Measurements from ENCODE around the gene LRRC25.
A peak's percentile ranks its signal among the peaks of the same experiment; 100 is the strongest.

LRRC25 gene

GRCh38 chr19:18430417-18431144 is 33.2 kb upstream of the LRRC25 start:
- H3K4ac ChIP-seq (ENCODE audit: low read depth in 1 of 2, low read length in 2 of 2): no peak overlapping the region
- 90% methylated on average over 21 of the region's 21 CpGs for WGBS

GRCh38 chr19:18429717-18430416 is 32.4 kb upstream of the LRRC25 start:
- Histone ChIP-seq H3K9me3 (ENCODE audit: control insufficient read depth, low read length) (no peaks in the 10 kb centered on the region), H3K23ac (ENCODE audit: low read length in 2 of 2) (peak overlapping the region in 1 of 2 experiments; percentile 77), H2BK120ac (ENCODE audit: low read depth, low read length) (peak overlapping the region; percentile 91), H4K91ac (ENCODE audit: low read length) (peak overlapping the region; percentile 93), H3K9ac (ENCODE audit: low read length) (no peak overlapping the region), H3K36me3 (ENCODE audit: control insufficient read depth in 1 of 2, insufficient read depth in 2 of 2, low read depth in 1 of 2, low read length in 2 of 2) (peaks cover 10 to 52% of the 10 kb centered on the region in 2 experiments), H3K4me3 (ENCODE audit: insufficient read depth in 1 of 2, low read depth in 1 of 2, low read length in 2 of 2) (peak overlapping the region in 1 of 2 experiments; percentile 18), H3K4me1 (ENCODE audit: control insufficient read depth, insufficient read depth, low read depth, low read length) (peaks cover 85% of the 10 kb centered on the region), H3K14ac (ENCODE audit: low read length in 2 of 2) (peak overlapping the region in 1 of 2 experiments; percentile 92), H2BK12ac (ENCODE audit: low read length in 2 of 2) (peak overlapping the region; percentile 27 to 57), H3K18ac (ENCODE audit: low read depth in 1 of 2, low read length in 2 of 2) (peak overlapping the region; percentile 73 to 95), H2BK15ac (ENCODE audit: low read depth, poor library complexity, severe bottlenecking) (peak overlapping the region; percentile 82), H3K4me2 (ENCODE audit: low read length, poor library complexity, severe bottlenecking) (peak overlapping the region; percentile 73), H4K8ac (ENCODE audit: low read length) (peak overlapping the region; percentile 27), H3K27me3 (ENCODE audit: control insufficient read depth in 1 of 2, insufficient read depth in 1 of 2, low read length in 2 of 2) (no peaks in the 10 kb centered on the region), H3K4ac (ENCODE audit: low read depth in 1 of 2, low read length in 2 of 2) (peak overlapping the region in 1 of 2 experiments; percentile 92), H3K79me1 (replicated peaks; ENCODE audit: low read length, poor library complexity, severe bottlenecking) (peaks cover 19% of the 10 kb centered on the region), H2AK5ac (ENCODE audit: low read length, severe bottlenecking) (peak overlapping the region; percentile 90), H3K27ac (ENCODE audit: low read length, poor library complexity, severe bottlenecking) (peak overlapping the region; percentile 43), H2BK5ac (ENCODE audit: low read depth, low read length, poor library complexity, severe bottlenecking) (peak overlapping the region; percentile 71), H2AFZ (ENCODE audit: low read depth, low read length) (no peak overlapping the region)
- peak; percentile 36 for DNase-seq
- 37% methylated on average over 12 of the region's 13 CpGs for WGBS

More at GRCh38 chr19:18430417-18431144, 33.2 kb upstream of the LRRC25 start:
- H2BK5ac ChIP-seq (ENCODE audit: low read depth, low read length, poor library complexity, severe bottlenecking): no peak overlapping the region
- peak overlapping the region in 1 of 2 experiments; percentile 42 for H3K23ac ChIP-seq (ENCODE audit: low read length in 2 of 2)
- no peaks in the 10 kb centered on the region for H3K9me3 ChIP-seq (ENCODE audit: control insufficient read depth, low read length)
- peaks cover 10 to 59% of the 10 kb centered on the region in 2 experiments for H3K36me3 ChIP-seq (ENCODE audit: control insufficient read depth in 1 of 2, insufficient read depth in 2 of 2, low read depth in 1 of 2, low read length in 2 of 2)
- no peak overlapping the region for H2AFZ ChIP-seq (ENCODE audit: low read depth, low read length)
- H4K91ac ChIP-seq (ENCODE audit: low read length): peak overlapping the region; percentile 57
- H3K4me3 ChIP-seq (ENCODE audit: insufficient read depth in 1 of 2, low read depth in 1 of 2, low read length in 2 of 2): peak overlapping the region in 1 of 2 experiments; percentile 7
- peak overlapping the region in 1 of 2 experiments; percentile 95 for H3K18ac ChIP-seq (ENCODE audit: low read depth in 1 of 2, low read length in 2 of 2)
- no peak overlapping the region for H3K9ac ChIP-seq (ENCODE audit: low read length)
- H2AK5ac ChIP-seq (ENCODE audit: low read length, severe bottlenecking): no peak overlapping the region
- H3K27ac ChIP-seq (ENCODE audit: low read length, poor library complexity, severe bottlenecking): no peak overlapping the region
- H2BK120ac ChIP-seq (ENCODE audit: low read depth, low read length): peak overlapping the region; percentile 39
- DNase-seq: no peak
- H3K4me1 ChIP-seq (ENCODE audit: control insufficient read depth, insufficient read depth, low read depth, low read length): peaks cover 85% of the 10 kb centered on the region
- H2BK15ac ChIP-seq (ENCODE audit: low read depth, poor library complexity, severe bottlenecking): peak overlapping the region; percentile 82
- H3K79me1 ChIP-seq (replicated peaks; ENCODE audit: low read length, poor library complexity, severe bottlenecking): peaks cover 19% of the 10 kb centered on the region
- no peak overlapping the region for H3K4me2 ChIP-seq (ENCODE audit: low read length, poor library complexity, severe bottlenecking)
- H2BK12ac ChIP-seq (ENCODE audit: low read length in 2 of 2): peak overlapping the region; percentile 57 to 67
- H3K14ac ChIP-seq (ENCODE audit: low read length in 2 of 2): peak overlapping the region in 1 of 2 experiments; percentile 35
- H3K27me3 ChIP-seq (ENCODE audit: control insufficient read depth in 1 of 2, insufficient read depth in 1 of 2, low read length in 2 of 2): no peaks in the 10 kb centered on the region
- peak overlapping the region; percentile 14 for H4K8ac ChIP-seq (ENCODE audit: low read length)

- Histone ChIP-seq H3K27ac (ENCODE audit: low read length, poor library complexity, severe bottlenecking) (peak overlapping the region; percentile 43), H2BK15ac (ENCODE audit: low read depth, poor library complexity, severe bottlenecking) (peak overlapping the region; percentile 97), H3K9ac (ENCODE audit: low read length) (no peak overlapping the region), H3K9me3 (ENCODE audit: control insufficient read depth, low read length) (no peaks in the 10 kb centered on the region), H3K23ac (ENCODE audit: low read length in 2 of 2) (peak overlapping the region in 1 of 2 experiments; percentile 77), H2AK5ac (ENCODE audit: low read length, severe bottlenecking) (peak overlapping the region; percentile 6), H3K4me1 (ENCODE audit: control insufficient read depth, insufficient read depth, low read depth, low read length) (peaks cover 87% of the 10 kb centered on the region), H2BK12ac (ENCODE audit: low read length in 2 of 2) (peak overlapping the region; percentile 49 to 93), H2AFZ (ENCODE audit: low read depth, low read length) (no peak overlapping the region), H3K18ac (ENCODE audit: low read depth in 1 of 2, low read length in 2 of 2) (peak overlapping the region; percentile 78 to 95), H3K4me3 (ENCODE audit: insufficient read depth in 1 of 2, low read depth in 1 of 2, low read length in 2 of 2) (peak overlapping the region in 1 of 2 experiments; percentile 59), H3K14ac (ENCODE audit: low read length in 2 of 2) (peak overlapping the region in 1 of 2 experiments; percentile 39), H2BK120ac (ENCODE audit: low read depth, low read length) (peak overlapping the region; percentile 91), H2BK5ac (ENCODE audit: low read depth, low read length, poor library complexity, severe bottlenecking) (peak overlapping the region; percentile 71), H3K27me3 (ENCODE audit: control insufficient read depth in 1 of 2, insufficient read depth in 1 of 2, low read length in 2 of 2) (no peaks in the 10 kb centered on the region), H3K36me3 (ENCODE audit: control insufficient read depth in 1 of 2, insufficient read depth in 2 of 2, low read depth in 1 of 2, low read length in 2 of 2) (peaks cover 10 to 46% of the 10 kb centered on the region in 2 experiments), H3K4ac (ENCODE audit: low read depth in 1 of 2, low read length in 2 of 2) (peak overlapping the region; percentile 70 to 92), H3K4me2 (ENCODE audit: low read length, poor library complexity, severe bottlenecking) (peak overlapping the region; percentile 73), H4K91ac (ENCODE audit: low read length) (peak overlapping the region; percentile 93), H3K79me1 (replicated peaks; ENCODE audit: low read length, poor library complexity, severe bottlenecking) (peaks cover 19% of the 10 kb centered on the region), H4K8ac (ENCODE audit: low read length) (peak overlapping the region; percentile 95)
- 2% methylated on average over 56 of the region's 77 CpGs for WGBS
- DNase-seq: peak; percentile 94
These were observed 31.6 kb upstream of the LRRC25 start for GRCh38 chr19:18428787-18429674.
